Coronary artery (tissue), 2 donors: Measurements from ENCODE around the gene DMRTB1.

Source experiments
- DNase-seq: peaks from one replicate; pipeline ENCODE4 v3.0.0-alpha.2; 2017; ENCODE audit warnings: low spot score
- H3K27ac ChIP-seq, 2 donors: fragments of 200-600 bp; sonication (generic); one replicate each; pipeline ENCODE4 v1.5.1; 2016 to 2019
- H3K4me3 ChIP-seq: fragments of 200-600 bp; sonication (generic); 2 replicates; pipeline ENCODE4 v1.5.1; 2016; ENCODE audit warnings: mild to moderate bottlenecking, moderate library complexity
- TF ChIP-seq, protein P1 (sequence below): fragments of 200-600 bp; sonication (generic); IDR thresholded peaks from one replicate; pipeline ENCODE4 v1.5.1; 2019; ENCODE audit warnings: antibody characterized with exemption

Gene DMRTB1

DNA sequence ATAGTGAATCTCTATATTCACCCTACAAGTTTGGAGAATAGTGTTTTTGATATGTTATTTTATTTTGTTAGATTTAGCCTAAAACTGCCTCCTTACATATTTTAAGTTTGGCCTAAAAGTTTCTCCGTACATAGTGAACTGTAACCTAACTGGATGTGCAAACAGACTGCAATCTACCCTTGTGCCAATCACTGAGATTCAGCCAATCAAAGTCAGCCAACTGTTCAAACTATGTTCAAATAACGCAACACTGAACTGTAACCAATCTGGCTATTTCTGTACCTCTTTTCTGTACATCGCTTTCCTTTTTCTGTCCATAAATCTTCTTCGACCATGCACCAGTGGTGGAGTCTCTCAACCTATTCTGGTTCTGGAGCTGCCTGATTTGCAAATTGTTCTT, 11.8 kb upstream of the DMRTB1 start:
- H3K4me3 ChIP-seq = no peak overlapping the region
- H3K27ac ChIP-seq = no peak overlapping the region
- DNase-seq = no peak
- TF ChIP-seq, protein P1, sequence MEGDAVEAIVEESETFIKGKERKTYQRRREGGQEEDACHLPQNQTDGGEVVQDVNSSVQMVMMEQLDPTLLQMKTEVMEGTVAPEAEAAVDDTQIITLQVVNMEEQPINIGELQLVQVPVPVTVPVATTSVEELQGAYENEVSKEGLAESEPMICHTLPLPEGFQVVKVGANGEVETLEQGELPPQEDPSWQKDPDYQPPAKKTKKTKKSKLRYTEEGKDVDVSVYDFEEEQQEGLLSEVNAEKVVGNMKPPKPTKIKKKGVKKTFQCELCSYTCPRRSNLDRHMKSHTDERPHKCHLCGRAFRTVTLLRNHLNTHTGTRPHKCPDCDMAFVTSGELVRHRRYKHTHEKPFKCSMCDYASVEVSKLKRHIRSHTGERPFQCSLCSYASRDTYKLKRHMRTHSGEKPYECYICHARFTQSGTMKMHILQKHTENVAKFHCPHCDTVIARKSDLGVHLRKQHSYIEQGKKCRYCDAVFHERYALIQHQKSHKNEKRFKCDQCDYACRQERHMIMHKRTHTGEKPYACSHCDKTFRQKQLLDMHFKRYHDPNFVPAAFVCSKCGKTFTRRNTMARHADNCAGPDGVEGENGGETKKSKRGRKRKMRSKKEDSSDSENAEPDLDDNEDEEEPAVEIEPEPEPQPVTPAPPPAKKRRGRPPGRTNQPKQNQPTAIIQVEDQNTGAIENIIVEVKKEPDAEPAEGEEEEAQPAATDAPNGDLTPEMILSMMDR = no peak

DNA sequence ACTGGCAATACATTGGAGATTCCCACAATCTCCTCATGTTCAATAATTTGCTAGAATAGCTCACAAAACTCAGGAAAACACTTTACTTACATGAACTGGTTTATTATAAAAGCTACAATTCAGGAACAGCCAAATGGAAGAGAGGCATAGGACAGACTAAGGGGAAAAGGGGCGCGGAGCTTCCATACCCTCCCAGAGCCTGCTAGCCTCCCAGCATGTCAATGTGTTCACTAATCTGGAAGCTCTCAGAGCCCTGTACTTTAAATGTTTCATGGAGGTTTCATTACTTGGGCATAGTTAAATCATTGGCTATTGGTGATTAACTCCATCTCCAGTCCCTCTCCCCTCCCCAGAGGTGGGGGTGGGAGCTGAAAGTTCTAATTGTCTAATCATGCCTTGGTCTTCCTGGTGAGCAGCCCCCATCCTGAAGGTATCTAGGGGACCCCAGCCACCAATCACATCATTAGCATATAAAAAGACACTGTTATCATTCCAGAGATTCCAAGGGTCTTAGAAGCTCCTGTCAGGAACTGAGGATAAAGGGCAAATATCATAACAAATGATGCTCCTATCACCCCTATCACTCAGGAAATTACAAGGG, 10.9 kb upstream of the DMRTB1 start:
- no peak for DNase-seq
- TF ChIP-seq, protein P1 = no peak
- no peak overlapping the region for H3K27ac ChIP-seq
- no peak overlapping the region for H3K4me3 ChIP-seq

DNA sequence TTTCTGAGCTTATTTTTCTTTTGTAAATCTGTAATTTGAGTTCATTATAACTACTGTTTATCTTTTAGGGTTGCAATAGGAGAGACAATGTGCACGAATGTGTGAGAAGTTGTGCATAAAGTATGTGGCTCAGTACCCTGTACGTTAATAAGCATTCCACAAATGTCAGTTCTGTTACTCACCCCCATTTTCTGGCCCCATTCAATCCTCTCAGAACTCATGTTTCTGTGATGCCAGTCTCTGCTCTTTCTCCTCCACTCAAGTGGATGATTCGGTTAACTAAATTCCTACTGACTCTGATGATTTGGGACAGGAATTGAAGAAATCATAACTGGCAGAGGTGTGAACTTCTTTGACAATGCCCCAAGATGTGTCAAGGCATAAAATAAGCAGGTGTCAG, 10.2 kb upstream of the DMRTB1 start:
- DNase-seq = no peak
- Histone ChIP-seq H3K27ac (no peak overlapping the region), H3K4me3 (no peak overlapping the region)
- TF ChIP-seq, protein P1 = no peak

DNA sequence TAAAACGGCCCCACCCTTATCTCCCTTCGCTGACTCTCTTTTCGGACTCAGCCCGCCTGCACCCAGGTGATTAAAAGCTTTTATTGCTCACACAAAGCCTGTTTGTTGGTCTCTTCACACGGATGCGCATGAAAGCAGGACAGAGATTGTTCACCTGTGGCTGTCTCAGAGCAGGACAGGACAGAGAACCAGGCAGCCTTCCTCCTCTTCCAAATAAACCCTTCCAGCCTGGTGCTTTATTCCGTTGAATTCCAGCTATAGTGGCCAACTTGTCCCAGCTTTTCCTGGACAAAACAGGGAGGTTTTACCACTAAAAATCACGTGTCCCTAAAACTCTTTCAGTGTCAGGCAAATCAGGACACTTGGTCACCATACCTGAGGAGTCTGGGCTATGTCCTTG, 9.5 kb upstream of the DMRTB1 start:
- Histone ChIP-seq H3K27ac (no peak overlapping the region), H3K4me3 (no peak overlapping the region)
- TF ChIP-seq, protein P1 = no peak
- no peak for DNase-seq

DNA sequence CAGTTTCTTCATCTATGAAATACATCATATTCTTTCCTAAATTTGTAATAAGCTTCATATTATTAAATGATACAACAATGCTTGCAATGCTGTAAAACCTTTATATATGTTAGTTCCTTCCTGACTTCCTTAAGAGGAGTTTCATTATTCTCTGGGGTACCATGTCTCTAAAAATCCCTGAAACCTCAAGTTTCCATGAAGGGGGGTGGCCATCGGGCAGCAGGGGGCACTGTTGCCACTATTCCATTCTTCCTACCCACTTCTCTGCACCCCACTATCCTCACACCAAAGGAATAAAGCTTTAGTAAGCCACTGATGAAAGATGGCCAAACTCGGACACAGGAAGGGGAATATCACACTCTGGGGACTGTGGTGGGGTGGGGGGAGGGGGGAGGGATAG, 9.0 kb upstream of the DMRTB1 start:
- DNase-seq = no peak
- TF ChIP-seq, protein P1 = no peak
- H3K4me3 ChIP-seq = no peak overlapping the region

DNA sequence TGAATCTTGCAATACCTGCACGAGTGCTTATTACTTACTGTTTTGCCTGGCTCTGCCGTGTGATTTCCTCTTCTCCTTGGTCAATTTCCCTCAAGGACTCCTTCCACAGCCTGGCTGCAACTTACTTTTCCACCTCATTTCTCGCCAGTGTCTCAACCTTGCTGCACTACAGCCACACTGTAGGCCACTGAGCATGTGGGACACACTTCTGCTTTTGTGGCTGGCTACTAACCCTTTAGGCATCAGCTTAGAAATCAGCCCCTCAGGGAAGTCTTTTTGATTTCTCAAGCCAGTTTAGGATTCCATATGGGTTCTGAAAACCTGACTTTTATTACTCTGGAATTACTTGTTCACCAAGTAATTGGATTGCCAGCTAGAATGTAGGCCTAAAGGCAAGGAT, 5.2 kb upstream of the DMRTB1 start:
- no peak overlapping the region for H3K4me3 ChIP-seq
- TF ChIP-seq, protein P1 = no peak
- no peak for DNase-seq
- no peak overlapping the region for H3K27ac ChIP-seq

More for the DNA sequence above, 9.0 kb upstream of the DMRTB1 start:
- no peak overlapping the region for H3K27ac ChIP-seq

DNA sequence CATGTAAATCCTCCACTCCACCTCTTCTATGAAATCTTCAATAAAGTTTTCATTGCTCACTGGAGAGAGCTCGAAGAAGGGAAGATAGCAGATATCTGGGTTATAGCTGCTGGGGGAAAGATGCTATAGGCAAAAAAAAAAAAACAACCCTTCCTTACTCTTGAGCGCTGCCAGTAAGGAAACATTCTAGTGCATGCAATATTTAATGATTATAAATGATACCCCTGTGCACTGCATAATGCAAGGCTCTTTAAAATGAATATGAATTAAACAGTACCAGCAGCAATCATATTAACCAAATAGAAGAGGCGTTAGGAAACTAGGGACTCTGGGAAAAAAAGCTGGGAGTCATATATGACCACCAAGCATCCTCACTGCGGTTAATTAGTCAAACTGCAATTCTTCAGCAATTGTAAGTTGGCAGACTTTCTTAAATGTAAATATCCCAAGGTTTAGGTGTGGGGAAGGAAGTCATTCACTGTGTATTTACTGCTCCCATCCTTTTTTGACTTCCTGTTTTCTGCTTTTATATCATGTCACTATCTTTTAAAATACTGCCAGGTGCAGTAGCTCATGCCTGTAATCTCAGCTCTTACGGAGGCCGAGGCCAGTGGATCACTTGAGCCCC, 3.7 kb upstream of the DMRTB1 start:
- TF ChIP-seq, protein P1 = no peak

More for the DNA sequence above, 3.7 kb upstream of the DMRTB1 start:
- no peak overlapping the region for H3K27ac ChIP-seq
- no peak overlapping the region for H3K4me3 ChIP-seq
- no peak for DNase-seq
